Esophagus squamous epithelium (tissue), 5 donors: ENCODE results near the gene CEP170B. TPM values are rescaled to one million over a fixed set of nuclear protein-coding genes. Genes with fewer than 3 reads are reported as not detected.

ENCODE experiments used
- DNase-seq: peaks from one replicate; lab custom pipeline; 2025; lab: John Stamatoyannopoulos, UW
- H3K27ac ChIP-seq, 4 donors: fragments of 200-600 bp; sonication (generic); one replicate each; pipeline ENCODE4 v1.5.1; 2016 to 2019; ENCODE audit warnings: mild to moderate bottlenecking in 1 of 4
- H3K27me3 ChIP-seq, 4 donors: fragments of 200-600 bp; sonication (generic); 1 replicate in 3 of 4; 2 replicates in 1 of 4; pipeline versions ENCODE4 v1.5.1 to v1.6.0; 2017 to 2021; ENCODE audit warnings: antibody characterized with exemption in 1 of 4
- H3K36me3 ChIP-seq, 3 donors: fragments of 200-600 bp; sonication (generic); one replicate each; pipeline ENCODE4 v1.5.1; 2016 to 2019
- H3K4me1 ChIP-seq, 3 donors: fragments of 200-600 bp; sonication (generic); one replicate each; pipeline ENCODE4 v1.5.1; 2017 to 2019
- H3K4me3 ChIP-seq, 4 donors: fragments of 200-600 bp; sonication (generic); 1 replicate in 3 of 4; 2 replicates in 1 of 4; pipeline ENCODE4 v1.5.1; 2016 to 2019; ENCODE audit warnings: mild to moderate bottlenecking in 2 of 4, moderate library complexity in 1 of 4
- H3K9me3 ChIP-seq, 3 donors: fragments of 200-600 bp; sonication (generic); one replicate each; pipeline ENCODE4 v1.5.1; 2016 to 2019
- CTCF ChIP-seq, 6 experiments: fragments of 450-650 bp in 4 of 6; fragments of 200-600 bp in 2 of 6; sonication (generic) in 2 of 6; IDR thresholded peaks; one replicate each; pipeline ENCODE4 v1.5.1; 2016 to 2019; ENCODE audit warnings: antibody characterized with exemption in 6 of 6, mild to moderate bottlenecking in 4 of 6, moderate library complexity in 4 of 6
- POLR2A ChIP-seq, 4 donors: fragments of 450-650 bp; IDR thresholded peaks; one replicate each; pipeline ENCODE4 v1.6.1; 2017; ENCODE audit warnings: antibody characterized with exemption in 4 of 4, mild to moderate bottlenecking in 4 of 4, moderate library complexity in 3 of 4
- WGBS, 2 donors: methylation state at CpG; one replicate each; pipeline ENCODE4 v1.1.5; 2018; 5-methylcytosine and 5-hydroxymethylcytosine counted together
- intact Hi-C: fragments of 100-400 bp; cut with DNase I; formaldehyde crosslinking; loops from one replicate; pipeline ENCODE4 v1.15.0; 2022
- total RNA-seq, 4 donors: library from RNA; depleted of rRNA; stranded (reverse); fragments of >200 nt; gene quantifications; one replicate each; pipeline ENCODE4 v1.1.0, GENCODE V29; 2016
- donor health status: DM: yes; HTN: yes; CAD: no.

CEP170B gene
- total RNA-seq, 4 donors from 2014 or later = 18.2 to 41.0 (median 30.6) TPM

DNA sequence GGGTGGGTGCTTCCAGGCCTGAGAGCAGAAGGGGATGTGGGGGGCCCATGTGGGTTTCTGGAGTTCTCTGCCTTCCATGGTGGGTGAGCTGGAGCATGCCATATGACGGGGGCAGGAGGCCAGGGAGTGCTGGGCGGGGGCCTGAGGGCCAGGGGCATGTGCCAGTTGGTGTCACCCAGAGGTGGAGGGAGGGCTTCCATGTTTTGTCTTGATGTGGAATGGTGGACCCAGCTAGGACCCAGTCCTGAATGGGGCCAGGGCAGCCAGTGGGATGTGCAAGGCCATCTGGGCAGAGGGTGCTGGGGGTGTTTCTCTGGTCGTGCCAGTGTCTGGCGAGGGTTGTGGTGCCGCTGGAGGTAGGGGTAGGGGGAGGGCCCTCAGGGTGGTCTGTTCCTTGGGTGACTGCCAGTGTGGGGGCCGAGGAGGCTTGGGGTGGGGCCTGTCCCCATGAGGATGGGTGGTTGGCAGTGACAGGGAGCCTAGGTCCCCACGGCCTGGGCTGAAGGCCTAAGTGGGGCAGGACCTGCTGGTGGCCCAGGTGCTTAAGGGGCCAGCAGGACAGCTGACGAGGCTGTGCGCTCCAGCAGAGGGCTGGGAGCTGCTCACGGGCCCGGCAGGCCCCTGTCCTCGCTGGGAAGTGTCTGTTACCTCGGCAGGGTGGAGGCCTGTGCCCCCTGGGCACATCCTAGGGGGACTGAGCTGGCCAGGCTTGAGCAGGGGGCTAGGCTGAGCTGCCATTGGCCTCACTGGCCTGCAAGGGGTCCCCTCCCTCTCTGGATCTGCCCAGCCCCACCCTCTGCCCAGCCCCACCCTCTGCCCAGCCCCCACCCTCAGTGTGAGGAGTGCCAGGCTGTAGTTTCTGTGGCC, 26.8 kb downstream of the CEP170B start:
- no peak for DNase-seq

GRCh38 chr14:104892531-104893434, 27.7 kb downstream of the CEP170B start:
- no peaks in the 10 kb centered on the region for H3K27me3 ChIP-seq
- WGBS, 2 donors = 55 to 56% methylated on average over 5 to 6 of the region's 31 CpGs
- H3K4me1 ChIP-seq = peaks cover 0 to 36% (median 0%) of the 10 kb centered on the region in 3 donors
- no peak overlapping the region for H3K27ac ChIP-seq
- intact Hi-C loops = no loop called here
- no peak overlapping the region for H3K4me3 ChIP-seq
- peaks cover under 1 to 45% (median 9%) of the 10 kb centered on the region in 3 donors for H3K36me3 ChIP-seq
- H3K9me3 ChIP-seq = no peaks in the 10 kb centered on the region
- no peak for DNase-seq
- TF ChIP-seq CTCF (IDR thresholded peaks at IDR 0.05) (no peak), POLR2A (IDR thresholded peaks at IDR 0.05) (no peak)

More for the DNA sequence above, 26.8 kb downstream of the CEP170B start:
- no peak for TF ChIP-seq POLR2A (IDR thresholded peaks at IDR 0.05)
- no peak for TF ChIP-seq CTCF (IDR thresholded peaks at IDR 0.05)
- intact Hi-C loops = no loop called here
- Histone ChIP-seq H3K4me3 (no peak overlapping the region), H3K9me3 (no peaks in the 10 kb centered on the region), H3K27me3 (no peaks in the 10 kb centered on the region), H3K36me3 (peaks cover 9 to 54% (median 17%) of the 10 kb centered on the region in 3 donors), H3K27ac (no peak overlapping the region), H3K4me1 (peaks cover 0 to 33% (median 0%) of the 10 kb centered on the region in 3 donors)
- WGBS, 2 donors = 100% methylated on average over 5 of the region's 13 CpGs; no CpG with 5 or more reads in 1 of the 2 donors

- no peak overlapping the region for H3K4me3 ChIP-seq
- TF ChIP-seq POLR2A (IDR thresholded peaks at IDR 0.05) = no peak
- no peak for TF ChIP-seq CTCF (IDR thresholded peaks at IDR 0.05)
- H3K27ac ChIP-seq = no peak overlapping the region
- intact Hi-C loops = no loop called here
- peaks cover 0 to 36% (median 0%) of the 10 kb centered on the region in 3 donors for H3K4me1 ChIP-seq
- no peak for DNase-seq
- H3K36me3 ChIP-seq = peaks cover 0 to 37% (median 4%) of the 10 kb centered on the region in 3 donors
- H3K27me3 ChIP-seq = no peaks in the 10 kb centered on the region
- 40 to 85% methylated on average over 2 to 4 of the region's 39 CpGs for WGBS, 2 donors
- H3K9me3 ChIP-seq = no peaks in the 10 kb centered on the region
Measured at GRCh38 chr14:104893435-104894207, 28.6 kb downstream of the CEP170B start.

DNA sequence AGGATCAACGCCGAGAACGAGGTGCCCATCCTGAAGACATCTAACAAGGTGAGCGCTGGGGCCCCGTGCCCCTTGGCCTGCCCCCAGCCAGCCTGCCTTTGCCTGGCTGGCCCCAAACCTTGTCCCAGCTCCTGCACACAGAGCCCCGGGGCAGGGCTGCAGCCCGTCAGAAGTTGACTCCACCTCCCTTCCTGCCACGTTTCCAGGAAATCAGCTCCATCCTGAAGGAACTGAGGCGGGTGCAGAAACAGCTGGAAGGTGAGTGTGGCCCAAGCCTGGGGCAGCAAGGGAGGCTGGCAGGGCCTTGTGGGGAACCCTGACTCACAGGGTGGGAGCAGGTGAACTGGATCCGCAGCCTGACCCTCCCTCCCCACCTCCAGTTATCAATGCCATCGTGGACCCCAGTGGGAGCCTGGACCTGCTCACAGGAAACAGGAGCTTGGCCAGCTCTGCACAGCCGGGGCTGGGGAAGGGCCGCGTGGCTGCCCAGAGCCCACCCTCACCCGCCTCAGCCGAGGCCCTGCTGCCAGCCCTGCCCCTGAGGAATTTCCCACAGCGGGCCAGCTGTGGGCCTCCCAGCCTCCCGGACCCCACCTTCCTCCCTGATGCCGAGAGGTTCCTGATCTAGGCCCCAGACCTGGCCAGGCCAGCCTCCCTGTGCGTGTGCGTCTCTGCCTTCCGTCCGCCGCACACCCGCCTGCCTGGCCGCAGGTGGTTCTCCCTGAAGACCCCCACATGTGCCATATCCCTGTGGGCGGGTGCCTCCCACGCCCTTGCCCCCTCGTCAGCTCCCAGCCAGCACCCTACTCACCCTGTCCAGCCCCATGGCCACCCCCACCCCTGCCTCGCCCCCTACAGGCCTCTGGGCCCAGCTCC, 29.5 kb downstream of the CEP170B start:
- H3K36me3 ChIP-seq = peaks cover 0 to 28% (median 4%) of the 10 kb centered on the region in 3 donors
- TF ChIP-seq CTCF (IDR thresholded peaks at IDR 0.05) (no peak), POLR2A (IDR thresholded peaks at IDR 0.05) (no peak)
- H3K4me3 ChIP-seq = no peak overlapping the region
- no peak overlapping the region for H3K27ac ChIP-seq
- 83 to 91% methylated on average over 8 to 18 of the region's 30 CpGs for WGBS, 2 donors
- H3K27me3 ChIP-seq = no peaks in the 10 kb centered on the region
- H3K9me3 ChIP-seq = no peaks in the 10 kb centered on the region
- H3K4me1 ChIP-seq = peaks cover 0 to 36% (median 0%) of the 10 kb centered on the region in 3 donors
- intact Hi-C loops = loop anchor here (5.0 kb wide), 1 partner anchor 153 kb away; no protein-coding TSS in a partner anchor
- no peak for DNase-seq
